SK-N-DZ (cell line): ENCODE data around the gene LYPLAL1.
A peak's percentile ranks its signal among the peaks of the same experiment; 100 is the strongest.
"Not testable (repeated sequence)": the region's sequence is repeated elsewhere in the genome, so short reads cannot be mapped to it uniquely, and the experiment has no call there.

ENCODE experiments used
- DNase-seq: peaks from one replicate; pipeline ENCODE4 v3.0.0-alpha.2; 2015; ENCODE audit warnings: low spot score

Gene LYPLAL1

DNA sequence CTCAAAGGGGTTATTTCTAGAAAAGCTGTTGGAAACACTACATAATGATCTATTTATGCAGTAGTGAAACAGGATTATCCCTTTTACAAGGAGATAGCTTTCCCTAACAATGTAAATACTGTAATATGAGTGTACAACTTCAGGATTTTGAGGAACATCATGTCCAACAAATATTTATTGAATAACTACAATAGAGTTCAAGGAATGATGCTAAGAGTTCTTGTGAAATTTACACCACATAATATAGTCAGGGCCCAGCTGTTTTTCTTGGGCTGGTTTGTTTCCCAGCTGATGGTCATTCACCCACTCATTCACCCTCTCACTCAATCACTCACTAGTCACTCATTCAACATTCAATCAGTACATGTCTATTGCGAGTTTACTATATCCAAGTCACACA is 12.3 kb upstream of the LYPLAL1 start:
- no peak for DNase-seq

DNA sequence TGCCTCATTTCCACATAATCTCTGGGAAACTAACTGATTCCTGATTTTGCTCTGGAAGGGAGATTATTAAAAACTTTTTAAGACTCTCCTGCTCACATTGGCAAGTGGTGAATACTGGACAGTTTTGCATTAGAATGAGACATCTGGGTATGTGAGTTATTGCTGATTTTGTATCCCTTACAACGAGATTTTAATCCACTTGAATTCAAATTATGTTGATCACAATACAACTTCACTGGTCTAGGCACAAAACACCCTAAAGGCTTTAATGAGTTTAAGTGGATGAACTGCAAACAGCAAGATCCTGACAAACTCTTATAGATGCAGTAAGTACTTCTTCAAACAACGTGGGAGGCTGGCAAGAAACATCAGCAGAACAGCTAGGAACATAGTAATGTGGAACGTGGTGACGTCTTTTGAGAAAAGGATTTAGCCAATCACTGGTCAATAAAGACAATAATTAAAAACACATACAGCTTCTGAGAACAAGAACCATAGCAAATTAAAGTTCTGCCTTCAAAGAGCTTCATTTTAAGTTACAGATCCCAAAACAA is 10.2 kb upstream of the LYPLAL1 start:
- no peak for DNase-seq

DNA sequence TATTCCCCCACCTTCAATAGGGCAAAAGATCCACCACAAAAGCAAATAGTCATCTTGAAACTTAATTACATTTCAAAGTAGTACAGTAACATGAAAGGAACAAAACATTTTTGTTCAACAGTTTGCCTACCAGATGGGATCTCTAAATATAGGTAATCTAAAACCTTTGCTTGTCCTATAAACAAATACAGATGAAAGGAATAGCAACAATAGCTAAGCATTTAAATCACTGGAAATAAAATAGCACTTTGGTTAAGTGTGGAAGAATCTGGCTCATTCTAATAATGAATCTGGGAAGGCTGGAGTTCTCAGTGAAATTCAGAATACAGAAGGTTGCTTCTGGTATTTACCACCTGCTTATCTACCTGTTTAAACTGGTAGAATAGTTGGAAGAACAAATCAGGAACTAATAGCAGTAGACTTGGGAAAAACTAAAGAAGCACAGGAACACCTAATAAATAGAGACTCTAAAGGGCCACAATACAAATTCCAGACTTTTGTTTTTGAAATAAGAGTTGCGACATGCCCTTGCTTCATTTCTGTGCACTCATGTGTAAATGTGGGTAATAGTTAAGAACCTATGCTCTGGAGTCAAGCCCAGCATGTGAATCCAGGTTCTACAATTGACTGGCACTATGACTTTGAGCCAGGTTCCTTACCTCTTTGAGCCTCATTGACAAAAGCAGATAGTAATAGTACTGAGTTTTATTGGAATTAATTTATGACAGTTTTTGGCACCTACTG is 2.3 kb upstream of the LYPLAL1 start:
- DNase-seq = no peak

- DNase-seq = no peak
Observed at GRCh38 chr1:219172821-219173220, 857 bp upstream of the LYPLAL1 start.

- DNase-seq = no peak
Observed at GRCh38 chr1:219173434-219173757, 282 bp upstream of the LYPLAL1 start.

GRCh38 chr1:219174460-219175211 is 958 bp downstream of the LYPLAL1 start:
- peak; percentile 11 for DNase-seq

- no peak for DNase-seq
Observed at GRCh38 chr1:219175212-219175564, 1.5 kb downstream of the LYPLAL1 start.

DNA sequence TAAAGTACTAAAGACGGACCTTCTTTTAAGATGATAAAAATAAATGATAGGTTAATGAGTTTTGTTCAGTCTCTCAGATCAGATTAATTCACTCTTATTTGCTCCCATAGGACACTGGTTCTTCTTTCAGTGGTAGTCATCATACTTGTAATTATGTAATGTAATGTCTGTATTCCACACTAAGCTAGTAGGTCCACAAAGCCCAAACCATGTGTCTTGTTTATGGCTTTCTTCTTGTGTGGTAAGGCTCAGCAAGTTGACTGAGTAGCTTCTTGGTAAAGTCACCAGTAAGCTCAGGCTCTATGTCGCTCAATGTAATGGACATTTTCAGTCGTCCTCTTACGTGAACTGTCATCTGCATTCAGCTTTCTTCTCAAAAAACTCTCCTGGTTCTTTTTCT is 2.5 kb downstream of the LYPLAL1 start:
- no peak for DNase-seq

DNA sequence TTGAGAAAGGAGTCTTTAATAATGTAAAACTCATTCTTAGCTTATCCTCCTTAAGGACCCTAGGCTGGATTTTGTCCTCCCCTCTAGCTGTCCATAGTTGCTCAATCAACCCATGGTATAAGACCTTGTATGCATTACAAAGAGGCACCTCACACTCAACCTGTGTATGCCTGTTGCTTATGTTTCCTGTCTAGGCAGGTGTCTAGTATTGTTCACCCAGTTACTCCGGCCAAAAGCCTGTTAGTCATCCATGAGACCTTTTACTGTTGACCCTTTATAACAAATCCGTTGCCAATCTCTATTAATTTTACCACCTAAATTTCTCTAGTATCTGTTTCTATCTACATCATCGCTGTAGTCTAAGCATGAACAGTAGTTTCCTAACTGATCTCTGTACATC is 3.7 kb downstream of the LYPLAL1 start:
- no peak for DNase-seq

- DNase-seq = no peak
Observed at GRCh38 chr1:219177940-219178339, 4.3 kb downstream of the LYPLAL1 start.

GRCh38 chr1:219179293-219179692 is 5.6 kb downstream of the LYPLAL1 start:
- DNase-seq = no peak

DNA sequence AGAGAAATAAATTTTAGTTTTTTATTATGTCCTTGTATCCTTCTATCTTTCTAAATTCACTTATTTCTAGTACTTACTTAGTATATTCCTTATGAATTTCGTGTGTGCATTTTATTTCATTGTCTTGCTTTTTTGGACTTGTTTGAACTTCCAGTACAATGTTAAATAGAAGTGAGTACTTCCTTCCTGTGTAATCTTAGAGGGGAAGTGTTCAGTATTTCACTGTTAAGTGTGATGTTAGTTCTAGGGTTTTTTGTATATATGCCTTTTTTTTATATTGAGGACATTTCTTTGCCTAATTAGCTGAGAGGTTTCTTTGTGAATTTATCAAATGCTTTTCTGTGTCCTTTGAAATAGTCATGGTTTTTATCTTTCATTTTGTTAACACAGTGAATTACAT is 10.7 kb downstream of the LYPLAL1 start:
- no peak for DNase-seq

GRCh38 chr1:219185486-219186117 is 11.9 kb downstream of the LYPLAL1 start:
- no peak for DNase-seq

DNA sequence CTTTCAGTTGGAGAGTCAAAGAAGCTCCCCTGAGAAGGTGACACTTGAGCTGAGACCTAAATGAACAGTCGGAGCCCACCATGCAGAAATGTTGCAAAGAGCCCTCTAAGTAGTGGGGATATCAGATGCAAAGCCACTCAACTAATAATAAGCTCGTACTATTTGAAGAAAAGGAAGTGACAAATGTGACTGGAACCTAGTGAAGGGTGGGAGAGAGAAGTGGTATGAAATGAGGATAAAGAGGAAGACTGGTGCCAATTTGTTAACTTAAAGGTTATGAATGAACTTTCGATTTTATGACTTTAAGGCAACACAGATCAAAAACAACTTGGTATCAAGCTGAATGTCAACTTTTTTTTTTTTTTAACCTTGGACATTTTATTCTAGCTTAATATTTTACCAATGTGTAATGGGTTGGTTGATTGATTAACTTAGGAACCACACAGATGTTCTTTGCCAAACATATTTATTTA is 14.7 kb downstream of the LYPLAL1 start:
- no peak for DNase-seq

DNA sequence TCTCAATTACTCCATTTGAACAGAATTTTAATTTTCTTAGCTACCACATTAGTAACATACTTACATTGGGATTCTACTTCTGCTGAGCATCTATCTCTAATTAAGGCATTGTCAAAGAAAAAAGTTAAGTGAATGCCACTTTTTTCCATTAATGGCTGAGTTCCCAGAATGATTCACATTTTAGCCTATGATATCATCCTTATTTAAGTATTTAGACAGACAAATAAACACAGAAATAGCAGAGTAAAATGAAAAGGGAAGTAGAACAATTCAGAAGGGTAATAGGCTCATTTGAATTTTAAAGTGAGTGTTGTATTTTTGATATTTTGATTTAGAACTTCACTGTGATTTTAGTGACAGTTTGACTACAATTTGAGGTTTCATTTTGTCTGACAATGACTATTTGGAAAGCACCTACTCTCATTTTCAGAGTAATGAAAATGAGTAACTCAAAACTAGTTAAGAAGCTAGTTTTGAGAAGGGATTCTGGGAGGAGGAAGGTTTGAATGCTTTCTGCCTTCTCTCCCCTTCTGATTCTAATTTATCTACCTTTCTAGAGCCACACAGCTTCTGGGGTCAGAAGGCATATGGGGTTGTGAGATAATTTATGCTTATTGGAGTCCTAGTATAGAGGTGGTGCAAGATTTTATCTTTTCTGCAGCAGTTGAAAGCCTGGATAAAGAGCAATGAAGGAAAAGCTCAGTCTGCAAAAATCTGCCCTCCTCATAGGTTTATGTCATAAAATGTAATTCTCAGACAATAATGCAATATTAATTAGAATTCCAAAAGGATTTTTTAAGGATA is 15.5 kb downstream of the LYPLAL1 start:
- DNase-seq = peak; percentile 23

GRCh38 chr1:219189952-219190351 is 16.3 kb downstream of the LYPLAL1 start:
- DNase-seq = no peak

GRCh38 chr1:219190605-219191004 is 16.9 kb downstream of the LYPLAL1 start:
- DNase-seq = no peak

GRCh38 chr1:219195833-219196232 is 22.2 kb downstream of the LYPLAL1 start:
- DNase-seq = not testable (repeated sequence)

DNA sequence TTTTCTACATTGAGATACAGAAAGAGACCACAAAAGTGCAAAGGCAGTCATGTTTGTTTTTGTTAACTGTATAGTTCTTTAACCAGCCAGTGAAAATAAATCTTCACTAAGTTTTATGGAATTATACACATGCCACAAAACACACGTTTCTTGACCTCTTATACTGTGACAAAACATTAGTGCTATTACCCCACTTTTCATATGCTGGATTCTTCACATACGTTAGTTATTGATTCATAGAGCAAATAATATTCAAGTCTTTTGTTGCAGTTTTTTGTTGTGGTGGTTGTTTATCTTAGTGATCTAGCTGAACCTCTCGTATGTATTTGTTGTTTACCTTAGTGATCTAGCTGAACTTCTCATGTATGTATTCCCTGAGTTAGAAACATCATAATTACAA is 28.0 kb downstream of the LYPLAL1 start:
- DNase-seq = no peak

DNA sequence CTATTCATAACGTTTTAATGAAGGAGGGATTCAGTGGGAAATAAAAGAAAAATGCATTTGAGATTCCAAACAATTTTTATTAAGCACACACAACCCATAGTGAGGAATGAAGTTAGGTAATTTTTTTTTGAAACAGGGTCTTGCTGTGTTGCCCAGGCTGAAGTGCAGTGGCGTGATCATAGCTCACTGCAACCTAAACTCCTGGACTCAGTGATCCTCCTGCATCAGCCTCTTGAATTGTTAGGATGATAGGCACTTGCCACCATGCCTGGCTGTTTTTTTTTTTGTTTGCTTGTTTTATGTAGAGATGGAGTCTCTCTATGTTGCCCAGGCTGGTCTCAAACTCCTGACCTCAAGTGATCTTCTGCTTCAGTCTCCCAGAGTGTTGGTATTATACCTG is 28.9 kb downstream of the LYPLAL1 start:
- DNase-seq = no peak

DNA sequence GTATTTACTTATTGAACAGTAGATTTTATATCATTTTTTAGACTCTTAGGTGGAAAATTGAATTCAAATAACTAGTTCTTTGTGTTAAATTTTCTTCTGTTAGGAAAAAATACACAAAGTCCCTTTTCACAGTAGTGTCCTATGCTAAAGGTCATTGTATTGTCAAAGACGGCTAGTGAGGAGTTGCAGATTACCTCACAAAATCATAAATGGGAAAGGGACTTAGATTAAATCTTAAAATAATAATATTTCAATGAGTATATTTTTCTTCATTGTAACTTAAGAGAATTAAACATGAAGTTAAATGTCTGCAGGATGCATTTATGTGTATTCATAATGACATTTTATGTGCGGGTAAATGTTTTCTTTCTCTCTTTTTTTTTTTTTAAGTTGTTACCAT is 32.7 kb downstream of the LYPLAL1 start:
- DNase-seq = peak; percentile 20

DNA sequence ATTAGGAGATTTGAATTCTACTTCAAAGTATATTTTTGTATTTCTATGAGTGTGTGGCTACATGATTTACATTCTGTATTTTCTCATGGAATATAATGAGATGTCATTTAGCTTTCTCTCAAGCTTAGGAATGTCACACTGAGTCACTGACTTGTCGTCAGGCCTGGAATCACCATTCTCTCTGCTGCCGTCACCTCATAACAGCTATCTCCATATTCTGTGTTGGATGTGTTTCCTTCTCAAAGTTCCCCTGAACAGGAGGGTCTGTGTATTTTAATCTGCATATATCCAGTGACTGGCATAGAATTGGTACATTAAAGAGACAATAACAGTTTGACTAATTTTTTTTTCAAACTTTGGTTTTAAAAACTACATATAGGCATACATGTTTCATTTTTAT is 35.9 kb downstream of the LYPLAL1 start:
- no peak for DNase-seq
